Measurements from ENCODE around the gene TMED7.
"Not testable (repeated sequence)": the region's sequence is repeated elsewhere in the genome, so short reads cannot be mapped to it uniquely, and the experiment has no call there.

TMED7 gene
- total RNA-seq: 33.2 to 196 (median 144) reads per million in 18 experiments

DNA sequence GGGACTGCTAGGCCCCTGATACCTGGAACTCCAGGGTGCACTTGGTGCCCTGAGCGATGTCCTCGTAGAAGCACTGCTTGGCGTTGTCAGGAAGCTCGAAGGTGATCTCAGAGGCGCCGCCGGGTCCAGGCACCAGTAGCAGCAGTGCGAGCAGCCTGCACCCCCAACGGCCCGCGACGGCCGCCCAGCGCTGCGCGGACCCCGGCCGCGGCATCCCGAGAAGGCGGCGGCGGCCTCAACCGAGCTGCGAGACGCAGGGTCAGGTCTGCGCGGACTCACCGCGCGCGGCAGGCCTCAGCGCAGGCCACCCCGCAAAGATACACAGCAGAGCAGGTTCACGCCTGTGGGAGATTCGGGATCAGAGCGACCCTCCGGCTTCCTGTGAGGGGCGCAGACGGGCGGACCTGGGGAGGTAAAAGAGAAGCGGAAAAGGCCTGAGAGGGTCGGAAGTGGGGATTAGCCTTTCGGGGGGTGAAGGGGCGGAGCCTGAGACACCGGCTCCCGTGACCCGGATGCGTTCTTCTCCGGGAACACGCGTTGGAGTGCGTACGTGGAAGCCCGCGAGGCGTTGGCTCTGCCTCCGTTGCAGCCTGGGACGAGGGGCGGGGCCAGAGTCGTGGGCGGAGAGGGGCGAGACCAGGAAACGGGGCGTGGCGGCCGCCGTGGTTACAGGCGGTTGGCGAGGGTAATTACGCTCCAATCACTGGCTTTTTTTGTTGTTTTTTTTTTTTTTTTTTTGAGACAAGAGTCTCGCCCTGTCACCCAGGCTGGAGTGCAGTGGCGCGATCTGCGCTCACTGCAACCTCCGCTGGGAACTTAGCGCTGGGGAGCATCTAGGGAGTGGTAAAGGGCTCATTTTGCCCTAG lies at the start of gene TMED7:
TSS of gene TMED7 (minus strand) at position 458 of the 866 bp plus-strand sequence. CDS start at position 214, 244 bp downstream.
- peak; percentile 100 for DNase-seq

DNA sequence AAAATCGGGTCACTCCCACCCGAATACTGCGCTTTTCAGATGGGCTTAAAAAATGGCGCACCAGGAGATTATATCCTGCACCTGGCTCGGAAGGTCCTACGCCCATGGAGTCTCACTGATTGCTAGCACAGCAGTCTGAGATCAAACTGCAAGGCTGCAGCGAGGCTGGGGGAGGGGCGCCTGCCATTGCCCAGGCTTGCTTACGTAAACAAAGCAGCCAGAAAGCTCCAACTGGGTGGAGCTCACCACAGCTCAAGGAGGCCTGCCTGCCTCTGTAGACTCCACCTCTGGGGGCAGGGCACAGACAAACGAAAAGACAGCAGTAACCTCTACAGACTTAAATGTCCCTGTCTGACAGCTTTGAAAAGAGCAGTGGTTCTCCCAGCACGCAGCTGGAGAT lies 48.9 kb upstream of the TMED7 start:
- DNase-seq: not testable (repeated sequence)

DNA sequence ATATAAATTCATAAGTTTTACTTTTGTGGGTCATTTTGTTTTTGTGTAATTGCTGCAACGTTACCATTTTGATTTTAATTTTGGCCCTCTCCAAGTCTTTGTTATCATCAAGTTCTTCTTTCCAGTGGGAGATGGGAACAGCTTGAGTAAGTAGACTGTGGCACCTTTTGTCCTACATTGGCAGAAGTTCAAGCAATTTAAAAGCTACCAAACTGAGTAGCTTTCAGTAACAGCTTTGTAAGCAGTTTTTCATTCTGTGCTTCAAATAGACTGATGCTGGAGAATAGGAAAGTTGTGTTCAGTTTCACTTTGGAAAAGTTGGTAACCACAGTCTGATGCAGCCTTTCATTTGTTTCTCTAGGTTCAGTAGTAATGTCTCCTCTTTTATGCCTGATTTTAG lies 47.8 kb upstream of the TMED7 start:
- no peak for DNase-seq

DNA sequence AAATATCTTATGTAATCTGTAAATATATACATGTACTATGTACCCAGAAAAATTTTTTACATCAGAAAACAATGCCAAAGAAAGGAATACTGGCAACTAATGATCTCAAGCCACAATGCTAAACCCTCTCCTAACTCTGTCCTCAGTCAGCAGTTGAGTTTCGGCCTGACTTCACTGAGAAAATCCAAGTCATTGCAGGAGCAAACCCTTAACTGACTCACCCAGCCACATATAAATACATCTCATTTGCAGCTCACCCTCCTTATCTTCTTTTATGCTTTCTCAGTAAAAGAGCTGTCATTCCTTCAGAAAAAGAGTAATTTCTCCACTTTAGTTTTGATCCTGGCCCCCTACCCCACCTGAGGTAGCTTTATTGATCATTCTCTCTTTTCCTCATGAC lies 46.1 kb upstream of the TMED7 start:
- DNase-seq: no peak

DNA sequence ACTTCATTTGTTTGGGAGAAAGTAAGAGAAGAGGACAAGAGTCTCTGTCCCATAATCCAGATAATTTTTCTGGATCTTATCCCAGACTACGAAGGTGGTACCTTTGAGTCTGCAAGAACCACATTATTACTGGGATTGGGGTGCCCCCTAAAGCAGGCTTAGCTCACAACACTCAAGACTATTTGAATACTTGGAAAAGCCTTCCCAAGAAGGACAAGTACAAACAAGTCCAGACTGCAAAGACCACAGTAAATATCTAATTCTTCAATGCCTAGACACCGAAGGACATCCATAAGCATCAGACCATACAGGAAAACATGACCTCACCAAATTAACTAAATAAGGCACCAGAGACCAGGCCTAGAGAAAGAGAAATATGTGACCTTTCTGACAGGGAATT lies 40.2 kb upstream of the TMED7 start:
- DNase-seq: no peak

DNA sequence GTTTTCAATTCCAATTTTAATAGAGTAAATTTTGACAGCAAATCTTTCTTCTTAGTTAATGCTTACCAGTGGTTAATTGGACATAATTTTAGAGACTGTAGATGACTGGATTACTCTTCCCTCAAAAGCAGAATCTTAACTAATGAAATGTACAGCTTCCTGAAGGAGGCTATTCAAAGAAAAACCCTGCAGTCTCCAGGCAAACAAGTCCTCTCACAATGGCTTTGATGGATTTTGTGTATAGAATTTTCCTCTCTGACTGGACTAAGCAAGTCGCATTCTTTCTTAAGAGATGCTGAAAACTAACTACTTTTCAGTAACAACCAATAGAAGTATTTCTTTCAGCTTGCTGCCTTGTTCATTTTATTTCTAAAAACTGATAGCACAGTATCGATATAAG lies 35.7 kb upstream of the TMED7 start:
- no peak for DNase-seq

DNA sequence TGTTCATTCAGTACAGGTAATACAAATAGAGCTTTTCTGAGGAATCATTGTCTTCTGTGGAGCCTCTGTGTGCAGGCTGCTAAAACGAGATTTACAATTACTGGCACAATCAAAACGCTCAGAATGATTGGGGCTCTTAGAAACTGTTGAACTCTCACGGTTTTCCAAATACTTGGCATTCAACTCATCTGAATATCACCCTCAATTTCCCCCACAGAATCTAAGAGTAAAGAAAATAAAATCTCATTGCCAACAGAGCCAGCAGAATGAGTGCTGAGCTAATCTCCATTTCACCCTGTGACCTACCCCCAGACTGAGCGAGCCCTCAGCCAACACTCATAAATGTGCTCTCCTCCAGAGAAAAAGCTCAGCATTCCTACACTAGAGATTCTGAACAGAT lies 35.3 kb upstream of the TMED7 start:
- DNase-seq: no peak

DNA sequence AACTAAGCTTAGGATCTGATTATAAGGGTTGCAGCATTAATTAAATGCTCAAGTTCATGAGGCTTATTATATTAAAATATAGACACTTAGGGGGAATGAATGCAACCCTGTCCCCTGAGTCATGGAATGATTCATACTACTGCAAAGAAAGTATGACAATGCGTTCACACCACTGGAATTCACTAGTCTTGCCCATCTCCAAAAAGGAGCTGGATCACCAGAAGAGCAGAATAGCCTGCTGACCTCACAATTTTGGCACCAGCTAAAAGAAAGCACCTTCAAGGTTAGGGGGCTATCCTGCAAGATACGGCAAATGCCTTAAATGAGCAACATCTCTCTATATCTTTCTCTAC lies 32.0 kb upstream of the TMED7 start:
- DNase-seq: no peak

DNA sequence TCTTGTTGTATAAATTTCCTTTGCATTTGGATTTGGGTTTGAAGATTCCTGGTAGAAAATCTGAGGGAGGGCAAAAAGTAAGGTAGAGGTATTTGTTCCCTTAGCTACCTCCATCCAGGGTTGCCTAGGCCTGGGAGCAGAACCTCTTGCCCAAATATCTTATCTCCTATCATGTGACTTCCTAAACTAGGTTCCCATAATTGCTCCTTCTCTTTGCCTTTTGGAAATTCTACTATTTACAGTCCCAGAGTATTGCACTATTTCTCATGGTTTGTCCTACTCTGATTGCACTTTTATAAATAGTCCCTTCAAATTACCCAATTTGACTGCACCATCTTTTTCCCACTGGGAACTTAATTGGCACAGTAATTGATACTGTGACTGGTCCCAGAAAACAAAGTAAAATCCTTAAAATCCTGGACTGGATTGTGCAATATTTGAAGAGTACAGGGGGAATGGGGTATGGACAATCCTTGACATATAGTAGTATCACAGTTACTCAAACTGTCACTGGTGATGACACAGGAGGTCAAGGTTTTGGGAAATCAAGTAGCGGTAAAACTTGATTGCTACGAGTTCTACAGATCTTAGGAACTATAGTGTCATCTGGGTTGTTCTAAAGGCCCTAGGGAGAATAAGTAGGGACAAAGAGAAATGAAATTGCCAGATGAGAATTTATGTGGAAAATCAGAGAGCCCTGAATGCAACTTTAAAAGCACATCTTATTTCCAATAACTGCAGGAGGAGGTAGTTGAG lies 31.5 kb upstream of the TMED7 start:
- DNase-seq: no peak

DNA sequence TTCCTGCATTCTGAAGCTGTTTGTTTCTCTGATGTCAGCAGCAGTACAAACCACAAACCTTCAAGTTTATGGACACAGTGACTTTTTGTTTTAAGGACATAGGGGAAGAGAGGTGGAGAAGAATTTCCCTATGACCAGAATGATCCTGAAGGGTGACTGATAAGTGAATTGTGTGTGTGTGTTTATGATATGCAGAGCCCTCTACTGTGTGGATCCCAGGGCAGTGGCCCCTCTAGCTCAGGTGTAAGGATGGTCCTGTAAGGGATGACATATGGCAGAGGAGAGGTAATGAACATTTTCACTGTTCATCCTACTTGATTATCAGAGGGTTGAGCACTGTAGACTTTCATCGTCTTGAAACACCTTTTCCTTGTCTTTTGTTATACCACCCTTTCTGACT lies 30.6 kb upstream of the TMED7 start:
- DNase-seq: no peak

DNA sequence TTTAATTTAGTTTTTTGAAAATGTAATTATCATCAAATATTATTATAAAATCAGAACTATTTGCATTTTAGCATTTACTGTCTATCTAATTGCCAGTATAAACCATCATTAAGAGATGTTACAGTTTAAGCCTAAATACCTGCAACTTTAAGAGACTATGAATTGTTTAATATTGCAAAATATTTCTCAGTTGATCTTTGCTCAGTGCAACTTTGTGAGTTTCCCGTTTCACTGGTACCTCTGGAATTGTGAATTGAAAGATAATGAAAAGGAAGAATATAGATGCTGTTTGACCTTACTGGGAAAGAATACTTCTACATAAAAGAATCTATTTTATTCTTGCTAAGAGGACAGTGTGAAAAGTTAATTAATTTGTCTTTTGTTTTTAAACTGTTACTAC lies 30.2 kb upstream of the TMED7 start:
- DNase-seq: no peak

DNA sequence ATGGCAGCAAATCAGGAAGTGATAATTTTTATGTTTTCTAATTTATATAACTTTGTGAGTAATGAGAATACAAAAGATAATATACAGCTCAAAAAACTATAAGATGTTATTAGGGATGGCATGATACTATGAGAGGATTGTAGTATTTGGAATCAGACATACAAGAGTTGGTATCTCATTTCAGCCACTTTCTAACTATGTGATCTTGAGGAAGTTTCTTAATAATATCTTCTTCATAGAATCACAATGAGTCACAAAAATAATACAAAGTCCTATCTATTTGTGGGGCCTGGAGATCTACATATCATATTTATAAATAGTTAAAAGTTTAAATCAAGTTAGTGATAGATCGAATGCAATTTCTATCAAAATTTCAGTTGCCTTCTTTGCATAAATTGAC lies 23.7 kb upstream of the TMED7 start:
- no peak for DNase-seq

DNA sequence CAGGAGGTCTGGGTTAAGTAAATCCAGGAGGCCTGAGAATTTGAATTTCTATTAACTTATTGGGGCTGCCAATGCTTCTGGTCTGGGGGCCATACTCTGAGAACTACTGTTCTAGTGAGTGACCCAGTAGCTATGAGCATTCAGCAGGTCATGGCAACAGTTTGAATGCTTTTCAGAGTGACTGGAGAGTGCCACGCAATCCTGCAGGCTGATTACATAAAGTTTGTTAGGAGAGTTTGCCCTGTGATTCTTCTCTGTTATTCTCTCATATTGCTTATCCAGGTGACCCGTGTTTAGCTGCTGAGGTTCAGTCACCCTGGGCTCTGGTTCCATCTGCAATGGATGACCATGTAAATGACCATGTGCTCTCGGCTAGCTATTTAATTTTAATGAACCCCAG lies 22.2 kb upstream of the TMED7 start:
- no peak for DNase-seq

DNA sequence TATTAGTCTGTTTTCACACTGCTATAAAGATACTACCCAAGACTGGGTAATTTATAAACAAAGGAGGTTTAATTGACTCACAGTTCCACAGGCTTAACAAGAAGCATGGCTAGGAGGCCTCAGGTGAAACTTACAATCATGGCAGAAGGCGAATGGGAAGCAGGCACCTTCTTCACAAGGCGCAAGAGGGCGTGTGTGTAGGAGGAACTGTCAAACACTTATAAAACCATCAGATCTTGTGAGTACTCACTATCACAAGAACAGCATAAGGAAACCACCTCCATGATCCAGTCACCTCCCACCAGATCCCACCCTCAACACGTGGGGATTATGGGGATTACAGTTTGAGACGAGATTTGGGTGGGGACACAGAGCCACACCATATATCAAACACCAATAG lies 19.6 kb upstream of the TMED7 start:
- not testable (repeated sequence) for DNase-seq

DNA sequence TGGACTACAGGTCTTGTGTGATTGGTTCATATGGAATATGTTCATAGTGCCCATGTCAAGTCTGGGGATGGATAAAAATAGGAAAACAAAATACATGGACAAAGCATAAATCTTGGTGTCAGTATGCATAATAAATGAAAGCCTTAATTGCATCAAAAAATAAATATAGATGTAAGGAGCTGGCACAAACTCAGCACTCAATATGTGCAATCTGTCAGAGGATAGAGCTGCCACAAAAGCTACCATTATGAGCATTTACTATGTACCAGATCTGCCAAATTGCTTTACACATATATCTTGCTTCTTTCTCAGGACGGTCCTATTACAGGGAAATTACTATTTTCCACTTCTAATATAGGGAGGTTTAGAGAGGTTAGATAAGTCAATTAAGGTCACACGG lies 18.2 kb upstream of the TMED7 start:
- DNase-seq: no peak

DNA sequence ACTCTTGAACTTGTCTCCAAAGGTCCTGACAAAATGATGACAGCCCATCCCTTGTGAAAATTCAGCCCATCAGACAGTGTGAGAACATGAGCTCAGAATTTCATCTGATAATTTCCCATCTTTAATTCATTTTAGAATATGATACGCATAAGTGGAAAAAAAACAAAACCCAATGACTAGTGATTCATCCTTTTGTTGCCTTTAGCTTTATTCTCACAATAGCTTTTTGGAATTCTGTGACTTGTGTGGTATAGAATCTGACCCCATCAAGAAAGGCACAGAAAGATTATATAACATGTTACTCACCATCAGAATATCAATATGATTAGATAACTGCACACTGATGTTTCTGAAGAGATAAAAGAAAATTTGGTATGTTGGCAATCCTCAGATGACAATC lies 16.1 kb upstream of the TMED7 start:
- no peak for DNase-seq

DNA sequence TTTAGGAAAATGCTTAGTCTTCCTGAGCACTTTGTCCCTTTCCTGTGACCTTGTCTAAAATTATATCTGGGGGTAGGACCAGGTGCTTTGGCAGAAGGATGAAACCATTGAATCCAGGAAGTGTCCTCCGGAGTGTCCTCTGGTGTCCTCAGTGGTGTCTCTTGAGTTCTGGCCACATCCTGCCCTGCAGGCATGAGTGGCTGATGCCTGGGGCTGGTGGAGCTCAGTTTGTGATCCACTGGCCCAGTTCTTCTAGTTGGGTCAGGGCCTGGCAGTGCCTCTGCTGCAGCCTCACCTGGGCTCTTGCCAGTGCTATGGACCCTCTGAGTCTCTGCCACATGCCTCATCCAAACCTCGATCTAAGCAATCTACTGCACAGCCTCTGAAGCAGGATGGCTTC lies 14.4 kb upstream of the TMED7 start:
- no peak for DNase-seq

DNA sequence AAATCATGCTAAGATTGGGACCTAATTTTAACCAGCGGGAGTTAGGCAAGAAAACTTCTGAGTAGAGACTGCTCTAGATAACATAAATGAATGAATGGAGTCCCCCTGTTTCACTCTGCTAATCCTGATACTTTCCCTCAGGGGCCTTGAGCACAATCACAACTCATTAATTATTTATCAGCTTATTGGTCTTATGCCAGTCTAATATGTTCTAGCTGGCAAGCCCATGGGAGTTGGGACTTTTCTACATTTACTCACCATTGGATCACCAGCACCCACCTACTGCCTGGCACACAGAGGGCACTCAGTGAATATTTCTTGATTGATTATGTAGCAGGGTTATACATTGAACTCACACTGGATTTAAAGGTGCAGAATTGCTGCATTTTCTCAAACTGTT lies 13.5 kb upstream of the TMED7 start:
- DNase-seq: no peak

DNA sequence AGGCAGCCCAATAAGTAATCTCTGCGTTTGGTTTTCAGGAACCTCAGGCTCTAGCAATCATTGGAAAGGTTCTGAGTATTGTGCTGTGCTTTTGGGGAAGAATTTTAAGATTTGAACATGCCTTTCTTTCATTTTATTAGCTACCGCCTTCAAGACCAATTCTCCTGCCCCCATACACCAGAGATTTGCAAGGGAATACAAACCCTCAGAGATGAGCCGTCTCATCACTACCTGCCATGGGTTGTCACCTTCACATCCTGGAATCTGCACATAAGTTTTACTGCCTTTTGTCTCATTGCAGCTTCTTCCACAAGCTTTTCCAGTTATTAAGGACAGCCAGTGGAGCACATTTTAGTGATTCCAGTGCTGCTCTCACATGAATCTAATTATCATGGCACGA lies 11.7 kb upstream of the TMED7 start:
- no peak for DNase-seq

DNA sequence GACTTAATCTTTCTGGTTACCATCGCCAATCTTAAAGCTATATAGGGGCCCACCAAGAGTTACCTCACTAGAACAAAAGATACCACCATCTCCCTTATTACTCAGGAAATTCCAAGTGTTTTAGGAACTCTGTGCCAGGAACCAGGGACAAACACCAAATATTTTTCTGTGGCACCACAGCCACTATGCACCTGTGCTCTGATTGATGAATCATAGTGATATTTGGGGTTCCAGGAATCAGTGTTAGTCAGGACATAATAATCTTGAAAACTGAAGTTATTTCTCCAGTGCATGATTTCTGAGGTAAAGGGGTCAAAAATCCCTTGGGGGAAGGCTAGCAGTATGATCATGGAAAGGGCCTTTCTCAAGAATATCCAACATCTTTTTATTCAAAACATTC lies 10.2 kb upstream of the TMED7 start:
- DNase-seq: no peak

DNA sequence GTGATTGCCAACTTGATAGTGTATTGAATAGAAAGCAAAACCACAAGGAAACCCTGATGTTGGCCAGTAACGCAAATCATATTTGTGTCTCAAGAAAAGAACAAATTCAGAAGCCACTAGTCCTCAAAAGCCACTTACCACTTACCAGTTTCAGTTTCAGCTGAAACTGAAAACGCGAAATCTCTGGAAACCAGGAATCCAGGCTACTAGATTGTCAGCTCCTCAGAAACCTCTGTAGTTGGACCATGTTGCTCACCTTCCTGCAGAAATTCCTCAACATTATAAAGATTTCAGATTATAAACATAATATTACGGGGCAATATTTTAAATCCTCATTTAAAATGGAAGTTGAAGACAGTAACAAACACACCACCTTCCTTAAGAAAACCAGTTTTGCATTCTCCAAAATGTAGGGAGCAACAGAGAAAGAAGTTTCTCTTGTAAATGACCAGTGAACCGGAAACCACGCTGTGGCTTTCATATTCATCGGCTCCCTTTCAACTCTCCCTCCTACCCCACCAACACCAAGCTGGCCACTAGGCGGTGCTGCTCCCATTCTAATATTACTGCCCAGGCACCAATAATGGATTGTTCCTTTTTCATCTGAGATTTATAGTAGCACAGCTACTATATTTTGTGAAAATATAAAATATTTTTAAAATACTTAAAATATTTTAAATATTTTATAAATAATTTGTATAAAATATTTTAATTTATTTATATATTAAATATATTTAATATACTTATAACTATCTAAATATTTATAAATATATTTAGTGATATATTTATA lies 8.7 kb upstream of the TMED7 start:
- DNase-seq: peak; percentile 85 to 91

DNA sequence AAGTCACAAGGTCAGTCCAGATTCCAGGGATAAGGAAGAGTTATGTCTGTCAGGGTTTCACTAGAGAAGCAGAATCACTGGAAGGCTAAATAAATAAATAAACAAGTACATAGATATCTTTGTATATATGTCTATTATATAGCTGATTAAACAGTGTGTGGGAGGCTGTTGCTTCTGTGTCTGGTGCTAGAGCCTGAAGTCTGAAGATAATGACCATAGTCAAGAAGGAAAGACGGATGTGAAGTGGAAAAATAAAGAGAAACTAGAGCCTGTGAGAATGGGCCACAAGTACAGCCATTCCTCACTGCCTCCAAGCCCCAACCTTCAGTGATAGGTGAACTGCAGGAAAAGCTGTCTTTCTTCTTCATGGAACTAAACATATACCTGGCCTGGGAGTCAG lies 4.1 kb upstream of the TMED7 start:
- DNase-seq: no peak

DNA sequence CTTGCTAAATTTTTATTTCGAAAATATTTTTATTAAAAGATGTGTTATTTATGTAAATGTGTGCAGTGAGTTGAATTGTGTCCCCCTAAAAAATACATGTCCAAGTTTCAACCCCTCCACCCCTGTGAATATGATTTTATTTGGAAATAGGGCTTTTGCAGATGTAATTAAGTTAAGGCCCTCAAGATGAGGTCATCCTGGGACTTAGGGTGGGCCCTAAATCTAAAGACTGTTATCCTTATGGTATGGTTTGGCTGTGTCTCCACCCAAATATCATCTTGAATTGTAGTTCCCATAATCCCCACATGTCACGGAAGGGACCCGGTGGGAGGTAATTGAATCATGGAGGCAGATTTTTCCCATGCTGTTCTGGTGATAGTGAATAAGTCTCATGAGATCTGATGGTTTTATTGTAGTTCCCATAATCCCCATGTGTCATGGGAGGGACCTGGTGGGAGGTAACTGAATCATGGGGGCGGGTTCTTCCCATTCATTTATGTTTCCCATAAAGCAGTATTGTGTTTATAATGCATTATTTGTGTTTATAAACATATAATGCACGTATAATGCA lies 1.5 kb upstream of the TMED7 start:
- DNase-seq: peak; percentile 43 to 56

Measured in inflammatory macrophage (primary cell).